ENCODE results near the gene FAM107B.
A peak's percentile ranks its signal among the peaks of the same experiment; 100 is the strongest.

Gene FAM107B

GRCh38 chr10:14560791-14561765 is 213.6 kb downstream of the FAM107B start:
- DNase-seq (ENCODE audit: low read depth, low spot score), result no peak

- peak; percentile 78 for DNase-seq (ENCODE audit: low read depth, low spot score)
Measured at GRCh38 chr10:14560274-14560673, 214.4 kb downstream of the FAM107B start.

GRCh38 chr10:14558025-14558424 is 216.7 kb downstream of the FAM107B start:
- DNase-seq (ENCODE audit: low read depth, low spot score), result no peak

- DNase-seq (ENCODE audit: low read depth, low spot score), result no peak
Measured at GRCh38 chr10:14557567-14557966, 217.1 kb downstream of the FAM107B start.

GRCh38 chr10:14556285-14556956 is 218.3 kb downstream of the FAM107B start:
- peak; percentile 61 for DNase-seq (ENCODE audit: low read depth, low spot score)

- DNase-seq (ENCODE audit: low read depth, low spot score), result peak; percentile 81
Measured at GRCh38 chr10:14555807-14556206, 218.9 kb downstream of the FAM107B start.

- DNase-seq (ENCODE audit: low read depth, low spot score), result no peak
Measured at GRCh38 chr10:14554491-14555205, 220.0 kb downstream of the FAM107B start.

GRCh38 chr10:14554091-14554490 is 220.6 kb downstream of the FAM107B start:
- DNase-seq (ENCODE audit: low read depth, low spot score), result no peak

- DNase-seq (ENCODE audit: low read depth, low spot score), result no peak
Measured at GRCh38 chr10:14553448-14553847, 221.2 kb downstream of the FAM107B start.

GRCh38 chr10:14552015-14552414 is 222.7 kb downstream of the FAM107B start:
- DNase-seq (ENCODE audit: low read depth, low spot score), result no peak

GRCh38 chr10:14550471-14550981 is 224.2 kb downstream of the FAM107B start:
- no peak for DNase-seq (ENCODE audit: low read depth, low spot score)

GRCh38 chr10:14549496-14549895 is 225.2 kb downstream of the FAM107B start:
- no peak for DNase-seq (ENCODE audit: low read depth, low spot score)

GRCh38 chr10:14548970-14549369 is 225.7 kb downstream of the FAM107B start:
- DNase-seq (ENCODE audit: low read depth, low spot score), result no peak

GRCh38 chr10:14548474-14548873 is 226.2 kb downstream of the FAM107B start:
- peak; percentile 58 for DNase-seq (ENCODE audit: low read depth, low spot score)

GRCh38 chr10:14547816-14548215 is 226.9 kb downstream of the FAM107B start:
- DNase-seq (ENCODE audit: low read depth, low spot score), result peak; percentile 79

- no peak for DNase-seq (ENCODE audit: low read depth, low spot score)
Measured at GRCh38 chr10:14545827-14546226, 228.9 kb downstream of the FAM107B start.

GRCh38 chr10:14543904-14544210 is 230.8 kb downstream of the FAM107B start:
- no peak for DNase-seq (ENCODE audit: low read depth, low spot score)

- DNase-seq (ENCODE audit: low read depth, low spot score), result no peak
Measured at GRCh38 chr10:14543046-14543903, 231.4 kb downstream of the FAM107B start.

- no peak for DNase-seq (ENCODE audit: low read depth, low spot score)
Measured at GRCh38 chr10:14541379-14541778, 233.3 kb downstream of the FAM107B start.

- DNase-seq (ENCODE audit: low read depth, low spot score), result no peak
Measured at GRCh38 chr10:14540611-14541010, 234.1 kb downstream of the FAM107B start.

- no peak for DNase-seq (ENCODE audit: low read depth, low spot score)
Measured at GRCh38 chr10:14540062-14540461, 234.6 kb downstream of the FAM107B start.
